Endodermal cell (in vitro differentiated cells): ENCODE data around the gene KRT16. TPM values are rescaled to one million over a fixed set of nuclear protein-coding genes. Genes with fewer than 3 reads are reported as not detected.

ENCODE experiments used
- DNase-seq: peaks from one replicate; pipeline ENCODE4 v3.0.0-alpha.2; 2017
- H3K27ac ChIP-seq: 2 replicates; pipeline ENCODE4 v1.5.1; 2013; ENCODE audit warnings: mild to moderate bottlenecking, low read depth, low read length, moderate library complexity
- H3K27me3 ChIP-seq: 2 replicates; pipeline ENCODE4 v1.6.1; 2013; ENCODE audit warnings: mild to moderate bottlenecking, low read length, moderate library complexity; ENCODE audit not compliant: insufficient read depth, control insufficient read depth, poor library complexity, severe bottlenecking
- H3K36me3 ChIP-seq: 2 replicates; pipeline ENCODE4 v1.7.0; 2013; ENCODE audit warnings: mild to moderate bottlenecking, low read length, moderate library complexity; ENCODE audit not compliant: control insufficient read depth, insufficient read depth
- H3K4me1 ChIP-seq: one replicate; pipeline ENCODE4 v1.7.0; 2013; ENCODE audit warnings: low read length; ENCODE audit not compliant: control insufficient read depth, insufficient read depth
- H3K4me3 ChIP-seq: 2 replicates; pipeline ENCODE4 v1.5.1; 2013; ENCODE audit warnings: mild to moderate bottlenecking, low read length, moderate library complexity
- H3K9ac ChIP-seq: 2 replicates; pipeline ENCODE4 v1.6.1; 2013; ENCODE audit warnings: mild to moderate bottlenecking, low read length, moderate library complexity; ENCODE audit not compliant: poor library complexity, severe bottlenecking; ENCODE audit errors: extremely low read depth
- H3K9me3 ChIP-seq: 2 replicates; pipeline ENCODE4 v1.6.1; 2013; ENCODE audit warnings: mild to moderate bottlenecking, low read length, moderate library complexity; ENCODE audit not compliant: control insufficient read depth
- H3K27ac Mint-ChIP-seq: 2 replicates; pipeline ENCODE4 v1.8.0; 2020; ENCODE audit warnings: mixed read lengths
- H3K27me3 Mint-ChIP-seq: 2 replicates; pipeline ENCODE4 v1.8.0; 2021; ENCODE audit warnings: mild to moderate bottlenecking, mixed read lengths; ENCODE audit not compliant: insufficient read depth
- H3K36me3 Mint-ChIP-seq: 2 replicates; pipeline ENCODE4 v1.8.0; 2020; ENCODE audit warnings: low read depth, mixed read lengths
- H3K4me1 Mint-ChIP-seq: 2 replicates; pipeline ENCODE4 v1.8.0; 2020; ENCODE audit warnings: mixed read lengths
- H3K4me3 Mint-ChIP-seq: 2 replicates; pipeline ENCODE4 v1.8.0; 2020; ENCODE audit warnings: mild to moderate bottlenecking, moderate library complexity, mixed read lengths
- H3K9me3 Mint-ChIP-seq: 2 replicates; pipeline ENCODE4 v1.8.0; 2020; ENCODE audit warnings: mild to moderate bottlenecking, mixed read lengths
- WGBS, 2 experiments: methylation state at CpG; one replicate each; pipeline versions ENCODE4 v1.1.5 to v1.1.7; 2013; ENCODE audit warnings: missing lambda C conversion rate in 2 of 2, mixed read lengths in 1 of 2; ENCODE audit not compliant: insufficient coverage in 1 of 2, insufficient read length in 1 of 2; 5-methylcytosine and 5-hydroxymethylcytosine counted together
- total RNA-seq, 2 donors: library from RNA; stranded (reverse); fragmentation: NEBNext Ultra II Directional in 1 of 2; extraction: Animal tissue kit (Norgen Biotek cat#: 25700) in 1 of 2; gene quantifications; 2 replicates in 1 of 2; 3 replicates in 1 of 2; pipeline ENCODE4 v1.2.1, GENCODE V29; 2021
- TF ChIP-seq, protein P1 (sequence below): fragments of 200-600 bp; sonication (generic); conservative IDR thresholded peaks from 2 replicates; pipeline ENCODE4 v1.5.0; 2021; ENCODE audit warnings: antibody characterized with exemption, mild to moderate bottlenecking

Gene KRT16
- total RNA-seq, 2 donors from 2014 or later = not detected

DNA sequence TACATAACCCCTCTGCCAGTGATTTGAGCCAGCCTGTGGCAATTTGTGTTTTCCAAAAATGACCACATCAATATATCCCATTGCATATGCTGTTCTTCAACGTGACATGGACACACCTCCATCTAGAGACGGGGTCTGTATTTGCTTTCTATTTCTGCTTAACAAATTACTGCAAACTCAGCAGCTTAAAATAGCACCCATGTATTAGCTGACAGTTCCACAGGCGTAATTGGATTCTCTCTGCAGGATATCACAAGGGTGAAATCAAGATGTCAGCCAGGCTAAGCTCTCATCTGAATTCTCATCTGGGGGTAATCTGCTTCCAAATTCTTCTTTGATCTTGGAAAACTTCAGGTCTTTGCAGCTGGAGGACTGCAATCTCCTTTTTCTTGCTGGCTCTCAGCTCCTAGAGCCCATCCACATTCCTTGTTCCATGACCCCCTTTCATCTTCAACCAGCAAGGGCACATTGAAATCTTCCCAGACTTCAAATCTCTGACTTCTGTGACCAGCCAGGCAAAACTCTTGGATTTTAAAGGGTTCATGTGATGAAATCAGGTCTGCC, 48.9 kb downstream of the KRT16 start:
- Mint-ChIP-seq H3K4me1 (peaks cover 12% of the 10 kb centered on the region), H3K27me3 (peaks cover 47% of the 10 kb centered on the region), H3K4me3 (no peak overlapping the region), H3K36me3 (no peaks in the 10 kb centered on the region), H3K27ac (no peak overlapping the region), H3K9me3 (no peaks in the 10 kb centered on the region)
- 72 to 79% methylated on average over 3 of the region's 3 CpGs for WGBS, 2 experiments
- H3K9ac ChIP-seq = no peak overlapping the region
- TF ChIP-seq, protein P1, sequence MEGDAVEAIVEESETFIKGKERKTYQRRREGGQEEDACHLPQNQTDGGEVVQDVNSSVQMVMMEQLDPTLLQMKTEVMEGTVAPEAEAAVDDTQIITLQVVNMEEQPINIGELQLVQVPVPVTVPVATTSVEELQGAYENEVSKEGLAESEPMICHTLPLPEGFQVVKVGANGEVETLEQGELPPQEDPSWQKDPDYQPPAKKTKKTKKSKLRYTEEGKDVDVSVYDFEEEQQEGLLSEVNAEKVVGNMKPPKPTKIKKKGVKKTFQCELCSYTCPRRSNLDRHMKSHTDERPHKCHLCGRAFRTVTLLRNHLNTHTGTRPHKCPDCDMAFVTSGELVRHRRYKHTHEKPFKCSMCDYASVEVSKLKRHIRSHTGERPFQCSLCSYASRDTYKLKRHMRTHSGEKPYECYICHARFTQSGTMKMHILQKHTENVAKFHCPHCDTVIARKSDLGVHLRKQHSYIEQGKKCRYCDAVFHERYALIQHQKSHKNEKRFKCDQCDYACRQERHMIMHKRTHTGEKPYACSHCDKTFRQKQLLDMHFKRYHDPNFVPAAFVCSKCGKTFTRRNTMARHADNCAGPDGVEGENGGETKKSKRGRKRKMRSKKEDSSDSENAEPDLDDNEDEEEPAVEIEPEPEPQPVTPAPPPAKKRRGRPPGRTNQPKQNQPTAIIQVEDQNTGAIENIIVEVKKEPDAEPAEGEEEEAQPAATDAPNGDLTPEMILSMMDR = no peak
- no peaks in the 10 kb centered on the region for H3K36me3 ChIP-seq
- H3K4me1 ChIP-seq = peaks cover 11% of the 10 kb centered on the region
- H3K27me3 ChIP-seq = peaks cover 15% of the 10 kb centered on the region
- no peak overlapping the region for H3K27ac ChIP-seq
- no peak overlapping the region for H3K4me3 ChIP-seq
- DNase-seq = peak; percentile 47
- H3K9me3 ChIP-seq = no peaks in the 10 kb centered on the region

DNA sequence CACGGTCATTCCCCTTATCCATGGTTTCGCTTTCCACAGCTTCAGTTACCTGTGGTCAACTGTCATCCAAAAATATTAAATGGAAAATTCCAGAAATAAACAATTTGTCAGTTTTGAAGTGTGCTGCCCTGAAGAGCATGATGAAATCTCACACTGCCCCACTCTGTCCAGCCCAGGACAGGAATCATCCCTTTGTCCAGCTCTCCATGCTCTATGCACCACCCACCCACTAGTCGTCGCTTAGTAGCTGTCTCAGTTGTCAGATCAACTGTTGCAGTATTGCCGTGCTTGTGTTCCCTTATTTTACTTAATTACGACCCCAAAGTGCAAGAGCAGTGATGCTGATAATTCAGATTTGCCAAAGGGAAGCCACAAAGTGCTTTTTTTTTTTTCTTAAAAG, 51.0 kb downstream of the KRT16 start:
- no peak for DNase-seq
- Histone ChIP-seq H3K4me1 (peaks cover 11% of the 10 kb centered on the region), H3K27me3 (peaks cover 6% of the 10 kb centered on the region), H3K9ac (no peak overlapping the region), H3K36me3 (no peaks in the 10 kb centered on the region), H3K4me3 (no peak overlapping the region), H3K27ac (no peak overlapping the region), H3K9me3 (no peaks in the 10 kb centered on the region)
- TF ChIP-seq, protein P1 = no peak
- no peaks in the 10 kb centered on the region for H3K36me3 Mint-ChIP-seq
- 88 to 98% methylated on average over 6 of the region's 6 CpGs for WGBS, 2 experiments
- peaks cover 12% of the 10 kb centered on the region for H3K4me1 Mint-ChIP-seq
- H3K9me3 Mint-ChIP-seq = no peaks in the 10 kb centered on the region
- H3K4me3 Mint-ChIP-seq = no peak overlapping the region
- H3K27me3 Mint-ChIP-seq = peaks cover 30% of the 10 kb centered on the region
- no peak overlapping the region for H3K27ac Mint-ChIP-seq

Other genes with a start within 250 kb of the KRT16 start
- gene KRT33B, start 243.0 kb downstream of the KRT16 start, total RNA-seq = not detected
- gene KRT34, start 230.5 kb downstream of the KRT16 start, total RNA-seq = not detected
- not detected for gene KRT31, start 215.2 kb downstream of the KRT16 start, total RNA-seq
- not detected for gene KRT37, start 188.2 kb downstream of the KRT16 start, total RNA-seq
- gene KRT38, start 171.8 kb downstream of the KRT16 start, total RNA-seq = not detected
- gene KRT32, start 145.4 kb downstream of the KRT16 start, total RNA-seq = not detected
- gene KRT35, start 131.6 kb downstream of the KRT16 start, total RNA-seq = not detected
- not detected for gene KRT36, start 122.9 kb downstream of the KRT16 start, total RNA-seq
- not detected for gene KRT13, start 107.2 kb downstream of the KRT16 start, total RNA-seq
- 1 to 10 TPM in 1 of 2 donors, under 1 TPM in 1; 0.95 to 1.2 TPM for gene KRT15, start 93.9 kb downstream of the KRT16 start, total RNA-seq
- 1,000 to 10,000 TPM in 1 of 2 donors, 100 to 1,000 TPM in 1; 750 to 1,012 TPM for gene KRT19, start 84.5 kb downstream of the KRT16 start, total RNA-seq
- not detected for gene KRT9, start 40.7 kb downstream of the KRT16 start, total RNA-seq
- not detected for gene KRT14, start 25.9 kb downstream of the KRT16 start, total RNA-seq
- not detected for gene KRT17, start 11.8 kb upstream of the KRT16 start, total RNA-seq
- gene EIF1, start 76.1 kb upstream of the KRT16 start, total RNA-seq = 100 to 1,000 TPM; 526 to 573 TPM
- not detected for gene GAST, start 99.6 kb upstream of the KRT16 start, total RNA-seq
- 1 to 10 TPM; 1.7 TPM for gene HAP1, start 121.9 kb upstream of the KRT16 start, total RNA-seq
- 100 to 1,000 TPM; 112 to 167 TPM for gene JUP, start 173.9 kb upstream of the KRT16 start, total RNA-seq
- gene P3H4, start 199.2 kb upstream of the KRT16 start, total RNA-seq = 10 to 100 TPM; 23.9 to 40.6 TPM
- 100 to 1,000 TPM; 179 to 291 TPM for gene FKBP10, start 200.2 kb upstream of the KRT16 start, total RNA-seq
- gene NT5C3B, start 223.5 kb upstream of the KRT16 start, total RNA-seq = 10 to 100 TPM; 65.2 to 79.5 TPM
- gene KLHL10, start 225.1 kb upstream of the KRT16 start, total RNA-seq = under 1 TPM in 1 of 2 donors, not detected in 1; 0.15 TPM